ENCODE measurements around the gene CCL14. TPM values are rescaled to one million over a fixed set of nuclear protein-coding genes. Genes with fewer than 3 reads are reported as not detected.
A peak's percentile ranks its signal among the peaks of the same experiment; 100 is the strongest.

The CCL14 gene
- total RNA-seq, 1 donor from 2014 or later, result not detected

- no peak for DNase-seq
Observed at GRCh38 chr17:35988164-35988563, 1.6 kb upstream of the CCL14 start.

- DNase-seq, result no peak
Observed at GRCh38 chr17:35984140-35984539, 2.4 kb downstream of the CCL14 start.

DNA sequence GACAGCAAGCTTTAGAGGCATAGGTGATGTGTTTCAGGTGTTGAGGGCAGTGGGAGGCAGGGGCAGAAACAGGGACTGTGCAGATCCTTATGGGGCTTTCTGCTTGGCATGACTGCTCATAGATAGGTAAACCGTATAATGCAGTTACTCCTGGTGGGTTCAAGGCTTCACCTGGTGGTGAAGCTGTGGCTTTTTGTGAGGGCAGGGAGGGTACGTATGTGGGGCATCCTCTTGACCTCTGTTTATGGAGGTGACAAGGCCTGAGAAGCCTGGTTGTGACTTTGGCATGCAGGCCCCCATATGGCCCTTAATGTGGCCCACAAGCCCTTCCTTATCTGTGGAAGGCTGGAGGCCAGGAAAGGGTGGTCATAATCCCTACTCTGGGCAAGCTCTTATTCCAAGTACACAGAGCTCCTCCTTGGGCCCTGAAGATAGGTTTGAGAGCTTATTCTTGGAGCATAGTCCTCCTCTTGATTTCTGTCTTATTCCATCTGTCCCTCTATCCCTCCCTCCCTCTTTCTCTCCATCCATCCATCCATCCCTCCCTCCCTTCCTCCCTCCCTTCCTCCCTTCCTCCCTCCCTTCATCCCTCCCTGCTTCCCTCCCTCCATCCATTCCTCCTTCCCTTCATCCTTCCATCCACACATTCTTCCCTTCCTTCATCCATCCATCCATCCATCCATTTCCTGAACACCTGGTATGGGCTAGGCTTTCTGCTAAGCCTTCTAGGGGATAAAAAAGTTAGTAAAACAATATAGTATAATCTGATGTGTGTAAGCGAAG is 3.9 kb downstream of the CCL14 start:
- no peak for DNase-seq

- DNase-seq, result no peak
Observed at GRCh38 chr17:35981908-35982330, 4.6 kb downstream of the CCL14 start.

GRCh38 chr17:35981246-35981645 is 5.3 kb downstream of the CCL14 start, which contains the start of gene CCL16:
CCL16 (minus strand) TSS chr17:35981497; CDS start chr17:35981420, 77 bp downstream.
- DNase-seq, result no peak

GRCh38 chr17:35978346-35978745 is 8.2 kb downstream of the CCL14 start:
- DNase-seq, result no peak

- DNase-seq, result no peak
Observed at GRCh38 chr17:35977509-35977908, 9.0 kb downstream of the CCL14 start.

DNA sequence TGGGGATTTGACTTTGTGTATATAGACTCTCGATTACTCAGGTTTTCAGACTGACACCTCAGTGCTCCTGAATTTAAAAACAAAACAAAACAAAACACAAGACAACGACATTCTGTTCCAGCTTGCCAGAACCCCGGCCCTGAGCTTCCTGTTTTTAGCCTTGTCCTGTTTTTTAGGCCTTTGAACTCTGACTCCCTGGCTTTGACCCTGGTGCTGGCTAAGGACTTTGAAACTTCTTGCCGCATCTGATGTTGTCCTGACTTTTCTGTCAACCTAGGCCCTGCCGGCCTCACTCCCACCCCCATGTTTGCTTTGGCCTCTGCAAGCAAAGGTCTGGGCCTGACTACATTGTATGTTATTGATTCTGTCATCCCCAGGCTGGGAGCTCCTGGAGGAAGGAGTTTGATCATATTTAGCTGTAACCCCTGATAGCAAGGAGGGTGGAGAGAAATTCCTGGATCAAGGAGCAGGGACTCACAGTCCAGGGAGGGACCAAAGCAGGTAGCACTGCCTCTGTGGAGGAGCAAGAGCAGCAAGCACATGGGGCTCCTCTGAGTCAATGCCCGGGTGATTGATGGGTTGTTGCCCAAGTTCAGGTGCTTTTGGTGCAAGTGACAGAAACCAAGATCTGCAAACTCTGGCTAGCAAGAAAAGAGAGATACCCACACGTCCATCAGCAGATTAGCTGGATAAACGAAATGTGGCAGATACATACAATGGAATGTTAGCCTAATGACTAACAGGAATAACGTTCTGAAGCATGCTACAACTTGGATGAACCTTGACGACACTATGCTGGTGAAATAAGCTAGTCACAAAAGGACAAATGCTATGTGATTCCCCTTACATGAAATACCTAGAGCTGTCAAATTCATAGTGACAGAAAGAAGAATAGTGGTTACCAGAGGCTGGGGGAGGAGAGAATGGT is 12.9 kb downstream of the CCL14 start:
- no peak for DNase-seq

- no peak for DNase-seq
Observed at GRCh38 chr17:35972945-35973332, 13.6 kb downstream of the CCL14 start.

- no peak for DNase-seq
Observed at GRCh38 chr17:35972535-35972934, 14.0 kb downstream of the CCL14 start.

DNA sequence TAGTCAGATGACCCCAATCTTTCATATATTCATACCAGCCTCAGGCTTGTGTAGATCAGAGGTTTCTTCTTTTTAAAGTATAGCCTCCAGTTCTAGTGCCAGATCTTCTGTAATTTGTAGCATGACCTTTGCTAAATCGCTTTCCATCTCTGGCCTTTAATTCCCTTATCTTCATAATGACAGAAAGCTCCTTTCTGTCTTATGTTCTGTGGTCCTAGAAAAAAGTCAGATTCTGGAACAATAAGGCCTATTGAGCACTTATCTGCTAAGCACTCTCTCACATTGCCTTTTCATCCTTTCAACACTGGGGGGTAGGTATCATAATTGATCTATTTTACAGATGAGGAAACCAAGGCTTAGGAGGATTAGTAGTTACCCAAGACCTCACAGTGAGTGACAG is 14.5 kb downstream of the CCL14 start:
- DNase-seq, result no peak

DNA sequence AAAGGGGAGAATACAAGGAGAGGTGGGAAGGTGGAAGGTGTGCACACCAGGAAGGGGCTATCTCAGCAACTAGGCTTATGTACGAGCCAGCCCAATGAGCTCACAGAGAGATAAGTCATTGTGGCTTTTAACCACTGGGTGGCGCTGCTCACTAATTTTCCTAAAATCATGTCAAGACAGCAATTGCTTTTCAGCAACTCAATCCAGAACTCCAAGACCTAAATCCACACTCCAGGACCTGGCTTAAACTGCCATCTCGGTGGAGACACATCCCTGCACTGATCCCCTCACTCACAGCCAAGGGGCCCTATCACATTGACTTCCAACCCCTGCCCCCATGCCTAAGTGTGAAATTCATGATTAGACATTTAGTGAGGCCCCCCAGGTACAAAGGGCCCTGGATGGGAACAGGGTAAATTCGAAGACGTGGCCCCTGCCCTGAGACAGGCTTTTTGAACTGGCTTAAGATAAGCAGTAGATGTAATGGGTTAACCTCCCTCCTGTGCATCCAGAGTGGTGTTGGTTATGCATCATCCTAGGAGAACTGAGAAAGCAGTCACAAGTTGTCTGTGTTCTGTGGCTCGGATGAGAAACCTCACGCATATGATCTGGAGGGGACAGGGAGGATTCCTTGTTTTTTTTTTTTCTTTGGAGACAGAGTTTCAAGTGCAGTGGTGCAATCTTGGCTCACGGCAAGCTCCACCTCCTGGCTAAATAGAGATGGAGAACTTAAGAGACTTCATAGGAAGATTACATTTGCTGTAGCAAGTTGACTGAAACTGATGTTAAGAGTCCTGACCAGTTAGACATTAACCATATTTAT is 16.8 kb downstream of the CCL14 start:
- peak; percentile 63 for DNase-seq

DNA sequence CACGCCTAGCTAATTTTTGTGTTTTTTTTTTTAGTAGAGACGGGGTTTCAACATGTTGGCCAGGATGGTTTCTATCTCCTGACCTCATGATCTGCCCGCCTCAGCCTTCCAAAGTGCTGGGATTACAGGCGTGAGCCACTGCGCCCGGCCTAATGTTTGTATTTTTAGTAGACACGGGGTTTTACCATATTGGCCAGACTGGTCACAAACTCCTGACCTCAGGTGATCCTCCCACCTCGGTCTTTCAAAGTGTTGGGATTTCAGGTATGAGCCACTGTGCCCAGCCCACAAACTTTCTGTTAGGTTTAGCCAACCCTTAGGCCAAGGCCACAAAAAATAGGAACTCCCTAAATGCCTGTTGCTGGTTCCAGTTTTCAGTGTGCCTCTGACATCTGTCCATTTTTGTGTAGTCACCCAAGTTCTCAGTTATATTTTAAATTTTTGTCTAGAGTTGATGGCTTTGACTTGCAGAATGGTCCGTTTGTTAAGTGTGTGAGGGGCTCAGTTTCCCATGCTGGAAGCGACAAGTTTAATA is 17.9 kb downstream of the CCL14 start:
- DNase-seq, result no peak

DNA sequence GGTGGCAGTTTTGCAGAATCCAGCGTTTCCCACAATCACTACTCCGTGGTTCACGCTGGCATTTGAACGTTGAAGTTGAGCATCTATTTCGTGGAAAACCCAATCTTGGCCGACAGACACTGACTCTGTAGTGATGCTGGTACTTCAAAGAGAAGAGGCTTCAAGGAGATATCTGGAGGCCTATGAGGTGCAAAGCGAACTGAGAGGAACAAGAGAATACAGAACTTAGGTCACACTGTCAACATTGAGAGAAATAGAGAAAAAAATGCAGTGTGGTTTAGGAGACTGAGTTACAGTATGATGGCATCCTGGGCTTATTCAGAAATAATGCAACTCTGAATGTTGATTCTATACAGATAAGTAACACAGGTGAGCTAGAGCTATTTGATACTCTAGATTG is 21.3 kb downstream of the CCL14 start:
- no peak for DNase-seq

DNA sequence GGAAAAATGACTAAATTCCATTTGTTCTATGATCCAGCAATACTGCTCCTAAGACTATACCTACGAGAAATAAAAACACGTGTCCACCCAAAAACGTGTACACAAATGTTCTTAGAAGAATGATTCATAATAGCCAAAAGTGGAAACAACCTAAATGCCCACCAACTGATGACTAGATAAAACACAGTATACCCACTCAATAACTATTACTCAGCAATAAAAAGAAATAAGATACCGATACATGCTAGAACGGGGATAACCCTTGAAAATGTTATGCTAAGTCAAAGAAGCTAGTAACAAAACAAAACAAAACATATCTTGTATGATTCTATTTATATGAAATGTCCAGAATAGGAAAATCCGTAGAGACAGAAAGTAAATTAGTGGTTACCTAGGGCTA is 22.9 kb downstream of the CCL14 start:
- DNase-seq, result no peak

DNA sequence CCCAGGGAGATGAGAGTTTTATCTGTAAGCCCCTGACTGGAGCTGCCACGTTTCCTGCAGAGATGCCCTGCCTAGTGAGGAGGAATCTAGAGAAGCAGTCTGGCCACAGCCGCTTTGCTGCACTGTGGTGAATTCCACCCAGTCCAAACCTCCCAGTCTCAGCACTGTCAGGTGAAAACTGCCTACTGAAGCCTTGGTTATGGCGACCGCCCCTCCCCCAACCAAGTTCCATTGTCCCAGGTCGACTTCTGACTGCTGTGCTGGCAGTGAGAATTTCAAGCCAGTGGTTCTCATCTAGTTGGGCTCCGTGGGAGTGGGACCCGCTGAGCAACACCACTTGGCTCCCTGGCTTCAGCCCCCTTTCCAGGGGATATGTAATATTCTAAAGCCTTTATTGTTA is 32.8 kb downstream of the CCL14 start:
- no peak for DNase-seq

DNA sequence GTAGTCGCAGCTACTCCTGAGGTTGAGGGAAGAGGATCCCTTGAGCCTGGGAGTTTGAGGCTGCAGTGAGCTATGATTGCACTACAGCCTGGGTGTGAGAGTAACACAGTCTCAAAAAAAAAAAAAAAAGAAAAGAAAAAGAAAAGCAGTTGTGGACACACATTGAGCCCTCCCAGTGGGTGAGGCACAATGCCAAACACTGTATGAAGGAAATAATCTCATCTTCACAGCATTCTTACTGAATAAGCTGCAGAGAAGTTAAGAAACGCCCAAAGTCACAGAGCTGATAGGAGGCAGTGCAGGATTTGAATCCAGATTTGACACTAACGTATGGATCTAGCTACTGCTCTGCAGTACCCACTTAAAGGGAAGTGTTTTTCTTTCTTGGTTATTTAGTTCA is 37.1 kb downstream of the CCL14 start:
- no peak for DNase-seq

- no peak for DNase-seq
Observed at GRCh38 chr17:35948092-35948491, 38.4 kb downstream of the CCL14 start.

GRCh38 chr17:35947156-35947585 is 39.4 kb downstream of the CCL14 start:
- DNase-seq, result no peak

GRCh38 chr17:35944151-35944550 is 42.4 kb downstream of the CCL14 start:
- no peak for DNase-seq

DNA sequence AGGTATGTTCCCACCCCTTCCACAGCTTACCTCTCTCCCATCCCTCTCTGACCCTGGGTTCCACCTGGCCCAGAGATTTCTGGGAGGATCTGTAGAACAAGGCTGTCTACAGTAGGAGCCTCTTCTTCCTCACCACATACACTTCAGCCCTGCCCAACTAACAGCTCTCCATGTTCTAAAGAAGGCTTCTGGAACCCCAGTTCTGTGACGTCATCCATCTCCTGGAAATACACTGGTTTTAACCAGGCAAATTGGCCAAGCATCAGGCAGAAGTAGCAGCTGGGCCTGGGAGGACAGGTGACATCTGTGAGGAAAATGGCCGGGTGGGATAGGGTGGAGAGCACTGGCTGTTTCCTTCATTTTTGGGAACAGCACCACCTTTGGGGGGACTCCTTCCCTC is 43.0 kb downstream of the CCL14 start, which contains the start of gene LYZL6:
TSS of gene LYZL6 (minus strand) at position 177 of the 400 bp plus-strand sequence. CDS start 4,357 bp downstream, outside the sequence.
- DNase-seq, result no peak

- no peak for DNase-seq
Observed at GRCh38 chr17:35942588-35943186, 43.8 kb downstream of the CCL14 start.
